ENCODE results near the gene FAM171A1.

The FAM171A1 gene

GRCh38 chr10:15352201-15352600 is 18.9 kb downstream of the FAM171A1 start:
- DNase-seq (ENCODE audit: extremely low read depth, low read depth) = no peak
- no peak for TF ChIP-seq CTCF (IDR thresholded peaks at IDR 0.05; ENCODE audit: low read depth, low read length, missing control alignments)
- H3K4me3 ChIP-seq (replicated peaks; ENCODE audit: low read depth, low read length) = no peak overlapping the region

- no peak for TF ChIP-seq CTCF (IDR thresholded peaks at IDR 0.05; ENCODE audit: low read depth, low read length, missing control alignments)
- no peak for DNase-seq (ENCODE audit: extremely low read depth, low read depth)
- no peak overlapping the region for H3K4me3 ChIP-seq (replicated peaks; ENCODE audit: low read depth, low read length)
Observed at GRCh38 chr10:15351099-15351820, 19.8 kb downstream of the FAM171A1 start.

- TF ChIP-seq CTCF (IDR thresholded peaks at IDR 0.05; ENCODE audit: low read depth, low read length, missing control alignments) = no peak
- DNase-seq (ENCODE audit: extremely low read depth, low read depth) = no peak
- H3K4me3 ChIP-seq (replicated peaks; ENCODE audit: low read depth, low read length) = no peak overlapping the region
Observed at GRCh38 chr10:15349112-15349511, 22.0 kb downstream of the FAM171A1 start.

GRCh38 chr10:15348579-15348978 is 22.5 kb downstream of the FAM171A1 start:
- no peak for DNase-seq (ENCODE audit: extremely low read depth, low read depth)
- no peak for TF ChIP-seq CTCF (IDR thresholded peaks at IDR 0.05; ENCODE audit: low read depth, low read length, missing control alignments)
- H3K4me3 ChIP-seq (replicated peaks; ENCODE audit: low read depth, low read length) = no peak overlapping the region

- DNase-seq (ENCODE audit: extremely low read depth, low read depth) = no peak
- H3K4me3 ChIP-seq (replicated peaks; ENCODE audit: low read depth, low read length) = no peak overlapping the region
- TF ChIP-seq CTCF (IDR thresholded peaks at IDR 0.05; ENCODE audit: low read depth, low read length, missing control alignments) = no peak
Observed at GRCh38 chr10:15347150-15347549, 23.9 kb downstream of the FAM171A1 start.

GRCh38 chr10:15346440-15347141 is 24.5 kb downstream of the FAM171A1 start:
- TF ChIP-seq CTCF (IDR thresholded peaks at IDR 0.05; ENCODE audit: low read depth, low read length, missing control alignments) = no peak
- H3K4me3 ChIP-seq (replicated peaks; ENCODE audit: low read depth, low read length) = no peak overlapping the region
- no peak for DNase-seq (ENCODE audit: extremely low read depth, low read depth)
